NCI-H2029 treated with DMSO at 0.1 percent for 48 hours (cell line): ENCODE measurements around the gene PLPPR4.
"Not testable (repeated sequence)": the region's sequence is repeated elsewhere in the genome, so short reads cannot be mapped to it uniquely, and the experiment has no call there.

ENCODE experiments used
- DNase-seq: peaks from one replicate; lab custom pipeline; 2025; lab: John Stamatoyannopoulos, UW

Gene PLPPR4, protein sequence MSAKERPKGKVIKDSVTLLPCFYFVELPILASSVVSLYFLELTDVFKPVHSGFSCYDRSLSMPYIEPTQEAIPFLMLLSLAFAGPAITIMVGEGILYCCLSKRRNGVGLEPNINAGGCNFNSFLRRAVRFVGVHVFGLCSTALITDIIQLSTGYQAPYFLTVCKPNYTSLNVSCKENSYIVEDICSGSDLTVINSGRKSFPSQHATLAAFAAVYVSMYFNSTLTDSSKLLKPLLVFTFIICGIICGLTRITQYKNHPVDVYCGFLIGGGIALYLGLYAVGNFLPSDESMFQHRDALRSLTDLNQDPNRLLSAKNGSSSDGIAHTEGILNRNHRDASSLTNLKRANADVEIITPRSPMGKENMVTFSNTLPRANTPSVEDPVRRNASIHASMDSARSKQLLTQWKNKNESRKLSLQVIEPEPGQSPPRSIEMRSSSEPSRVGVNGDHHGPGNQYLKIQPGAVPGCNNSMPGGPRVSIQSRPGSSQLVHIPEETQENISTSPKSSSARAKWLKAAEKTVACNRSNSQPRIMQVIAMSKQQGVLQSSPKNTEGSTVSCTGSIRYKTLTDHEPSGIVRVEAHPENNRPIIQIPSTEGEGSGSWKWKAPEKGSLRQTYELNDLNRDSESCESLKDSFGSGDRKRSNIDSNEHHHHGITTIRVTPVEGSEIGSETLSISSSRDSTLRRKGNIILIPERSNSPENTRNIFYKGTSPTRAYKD

DNA sequence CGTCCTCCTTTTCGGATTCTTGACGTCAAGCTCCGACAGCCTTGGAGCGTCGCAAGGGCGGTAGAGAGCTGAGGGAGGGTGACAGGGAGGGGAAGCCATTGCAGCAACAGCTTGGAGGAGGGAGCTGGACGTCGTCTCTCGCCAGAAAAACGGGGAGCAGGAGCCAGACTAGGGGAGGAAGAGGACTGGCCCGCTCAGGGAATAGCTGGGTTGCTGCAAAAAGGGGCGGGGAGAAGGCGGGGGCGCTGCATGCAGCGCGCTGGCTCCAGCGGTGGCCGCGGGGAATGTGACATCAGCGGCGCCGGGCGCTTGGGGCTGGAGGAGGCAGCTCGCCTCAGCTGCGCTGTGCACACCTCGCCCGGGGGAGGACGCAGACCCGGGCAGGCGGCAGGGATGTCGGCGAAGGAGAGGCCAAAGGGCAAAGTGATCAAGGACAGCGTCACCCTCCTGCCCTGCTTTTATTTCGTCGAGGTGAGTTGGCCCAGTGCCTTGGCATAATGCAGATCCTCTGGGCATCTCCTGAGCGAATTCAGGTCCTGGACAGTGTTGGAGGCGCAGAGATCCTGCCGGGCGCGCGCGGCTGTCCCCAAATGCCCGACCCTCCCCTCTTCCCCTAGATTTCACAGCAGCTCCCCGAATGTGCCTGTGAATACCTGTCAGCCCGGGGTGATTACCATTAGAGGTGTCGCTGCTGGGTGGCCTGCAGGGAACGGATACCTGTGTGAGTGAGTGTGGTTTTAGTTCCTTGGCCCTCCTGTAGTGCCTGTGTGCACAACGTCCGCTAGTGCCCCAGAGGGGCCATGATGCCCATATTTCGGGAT is at the start of gene PLPPR4:
Gene PLPPR4, plus strand, starts transcription at position 292 of the 821 bp plus-strand sequence. Its CDS starts 102 bp downstream, at position 394.
- no peak for DNase-seq

- DNase-seq = no peak
Measured at GRCh38 chr1:99216956-99217355, 47.3 kb upstream of the PLPPR4 start.

DNA sequence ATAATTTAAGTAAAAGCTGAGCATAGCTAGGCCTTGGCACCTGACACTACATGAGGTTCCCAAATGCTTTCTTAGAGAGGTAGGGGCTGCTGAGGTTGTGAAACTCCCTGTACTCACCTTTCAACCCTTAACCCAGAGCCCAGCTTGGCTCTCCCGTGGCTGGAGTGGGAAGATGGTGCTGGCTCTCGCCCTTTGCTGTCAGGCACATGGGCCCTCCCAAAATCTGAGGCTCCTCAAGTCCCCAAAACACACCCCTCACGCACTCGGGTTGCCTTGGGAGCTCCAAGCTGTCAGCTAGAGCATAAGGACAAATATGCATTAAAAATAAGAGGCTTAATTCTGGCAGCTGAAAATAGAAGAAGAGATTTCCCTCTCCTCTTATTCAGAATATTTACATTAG is 46.7 kb upstream of the PLPPR4 start:
- no peak for DNase-seq

- no peak for DNase-seq
Measured at GRCh38 chr1:99218572-99218971, 45.7 kb upstream of the PLPPR4 start.

DNA sequence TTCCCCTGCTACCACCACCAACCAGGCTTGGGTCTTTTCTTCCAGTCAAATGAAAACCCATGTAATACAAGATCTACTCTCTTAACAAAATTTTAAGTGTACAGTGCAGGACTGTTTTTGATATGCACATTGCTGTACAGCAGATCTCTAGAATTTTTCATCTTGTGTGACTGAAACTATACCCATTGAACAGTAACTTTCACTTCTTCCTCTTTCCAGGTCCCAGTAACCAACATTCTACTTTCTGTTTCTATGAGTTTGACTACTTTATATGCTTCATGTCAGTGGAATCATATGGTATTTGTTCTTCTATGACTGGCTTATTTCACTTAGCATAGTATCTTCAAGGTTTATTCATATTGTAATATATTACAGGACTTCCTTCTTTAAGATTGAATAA is 45.3 kb upstream of the PLPPR4 start:
- no peak for DNase-seq

DNA sequence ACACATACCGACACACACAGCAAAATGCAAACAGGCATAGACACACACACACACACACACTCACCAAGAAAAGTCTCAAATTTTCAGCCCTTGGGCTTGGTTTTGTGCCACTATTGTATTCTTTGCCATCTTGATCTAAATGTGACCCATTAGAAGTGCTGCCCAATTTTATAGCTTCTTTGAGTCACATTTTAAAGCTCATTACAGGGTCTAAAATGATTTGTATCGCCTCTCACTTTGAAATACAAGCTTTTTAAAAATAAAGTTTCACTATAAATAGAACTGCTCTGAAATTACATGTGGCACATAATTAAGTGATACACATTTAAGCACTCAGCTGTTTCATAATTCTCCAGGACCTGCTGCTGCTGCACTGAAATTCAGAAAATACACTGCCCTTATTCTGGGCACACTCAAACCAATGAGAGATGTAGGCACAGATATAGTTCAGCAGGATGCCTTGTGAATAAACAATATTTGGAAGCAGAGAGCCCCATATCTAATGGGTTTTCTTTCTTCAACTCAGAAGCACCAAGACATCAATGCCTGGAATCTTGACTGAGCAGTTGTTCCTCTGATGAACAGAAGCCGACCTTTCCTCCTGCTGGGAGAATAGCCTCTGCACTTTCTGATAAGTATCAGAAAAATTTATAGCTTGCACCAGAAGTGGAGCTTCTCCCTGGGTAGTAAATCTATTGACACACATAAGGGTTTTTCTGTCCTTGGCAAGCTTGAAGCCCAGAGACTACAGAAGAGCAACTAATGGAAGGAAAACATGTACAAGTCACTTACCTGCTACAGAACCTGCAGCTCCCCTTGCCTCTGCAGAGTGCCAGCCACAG is 37.0 kb upstream of the PLPPR4 start:
- no peak for DNase-seq

DNA sequence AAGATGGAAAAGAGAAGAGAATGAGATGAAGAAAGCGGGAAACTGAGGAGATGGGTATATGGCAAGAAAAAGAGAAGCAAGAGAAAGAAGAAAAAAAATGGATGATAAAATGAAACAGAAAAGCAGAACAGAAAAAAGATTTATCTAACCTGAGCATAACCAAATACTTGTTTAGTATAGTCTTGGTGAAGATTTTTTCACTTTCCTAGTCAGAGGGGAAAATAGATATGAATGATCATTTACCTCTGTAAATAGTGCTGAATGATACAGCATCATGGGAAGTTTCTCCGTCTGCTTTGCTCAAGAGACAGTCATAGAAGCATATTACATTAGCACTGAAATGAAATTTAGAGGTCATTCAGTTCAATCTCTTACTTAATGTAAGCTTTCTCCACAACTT is 36.1 kb upstream of the PLPPR4 start:
- no peak for DNase-seq

DNA sequence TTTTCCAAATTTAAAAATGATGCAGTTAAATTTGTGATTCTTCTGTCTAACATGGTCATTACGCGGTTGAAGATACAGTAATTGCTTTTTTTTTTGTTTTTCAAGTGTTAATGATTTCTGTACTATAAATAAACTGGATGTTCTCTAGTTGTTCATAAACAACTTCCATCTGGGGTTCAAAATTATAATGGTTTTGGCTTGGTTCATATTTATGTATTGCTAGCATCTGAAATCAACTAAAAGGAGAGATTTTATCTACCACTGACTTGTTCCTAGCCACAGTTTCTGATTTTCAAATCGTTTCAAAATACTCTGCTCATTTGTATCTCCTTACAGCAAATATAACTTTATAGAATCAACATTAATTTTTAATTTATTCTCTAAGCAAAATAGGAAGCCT is 35.2 kb upstream of the PLPPR4 start:
- DNase-seq = no peak

- no peak for DNase-seq
Measured at GRCh38 chr1:99230695-99231094, 33.6 kb upstream of the PLPPR4 start.

DNA sequence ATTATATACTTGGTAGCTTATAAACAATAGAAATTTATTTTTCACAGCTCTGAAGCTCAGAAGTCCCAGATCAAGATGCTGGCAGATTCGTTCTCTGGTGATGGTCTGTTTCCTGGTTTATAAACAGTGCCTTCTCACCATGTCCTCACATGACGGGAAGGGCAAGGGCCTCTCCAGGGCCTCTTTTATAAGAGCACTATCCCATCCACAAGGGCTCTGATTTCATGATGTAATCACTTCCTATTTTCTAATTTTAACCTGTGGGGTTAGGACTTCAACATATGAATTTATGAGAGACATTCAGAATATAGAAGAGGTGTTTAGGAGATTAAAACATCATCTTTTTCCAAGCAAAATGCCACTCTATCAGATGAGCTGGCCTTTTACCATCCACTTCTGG is 32.1 kb upstream of the PLPPR4 start:
- DNase-seq = no peak

DNA sequence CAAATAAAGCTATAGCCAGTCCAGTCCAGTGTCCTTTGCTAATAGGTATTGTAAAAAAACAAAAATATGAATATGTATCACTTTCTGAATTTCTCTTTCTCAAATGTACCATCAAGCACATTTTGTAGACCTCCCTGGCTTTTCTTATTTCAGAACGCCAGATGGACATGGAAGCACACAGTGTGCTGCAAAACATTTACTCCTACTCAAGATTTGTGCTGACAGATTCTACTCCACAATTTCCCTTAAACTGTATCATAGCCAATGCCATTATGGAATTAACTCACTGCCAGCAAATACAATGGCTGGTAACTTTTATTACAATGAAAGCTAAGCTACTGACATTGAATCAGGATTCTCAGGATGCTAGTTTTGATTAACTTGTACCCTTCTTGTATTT is 30.8 kb upstream of the PLPPR4 start:
- DNase-seq = no peak

GRCh38 chr1:99236756-99237155 is 27.5 kb upstream of the PLPPR4 start:
- no peak for DNase-seq

GRCh38 chr1:99239690-99240089 is 24.6 kb upstream of the PLPPR4 start:
- DNase-seq = no peak

GRCh38 chr1:99240621-99241020 is 23.7 kb upstream of the PLPPR4 start:
- no peak for DNase-seq

GRCh38 chr1:99246152-99246551 is 18.1 kb upstream of the PLPPR4 start:
- no peak for DNase-seq

DNA sequence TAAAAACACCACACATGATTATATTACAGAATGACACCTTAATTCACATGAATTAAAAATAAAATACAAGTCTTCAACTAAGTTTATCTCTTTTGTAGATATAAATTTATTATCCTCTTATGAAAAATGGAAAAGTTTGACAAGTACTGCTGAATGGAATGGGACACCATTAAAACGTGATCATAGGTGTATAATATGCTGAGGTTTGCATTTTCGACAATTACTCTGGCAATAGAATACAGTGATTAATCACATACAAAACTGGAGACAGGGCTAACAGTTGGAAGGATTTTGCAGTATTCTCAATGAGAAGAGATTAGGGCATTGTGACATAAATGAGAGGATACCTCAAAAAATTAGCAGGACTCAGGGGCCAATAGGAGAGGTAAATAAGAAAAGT is 17.1 kb upstream of the PLPPR4 start:
- no peak for DNase-seq

- DNase-seq = no peak
Measured at GRCh38 chr1:99250728-99251127, 13.6 kb upstream of the PLPPR4 start.

DNA sequence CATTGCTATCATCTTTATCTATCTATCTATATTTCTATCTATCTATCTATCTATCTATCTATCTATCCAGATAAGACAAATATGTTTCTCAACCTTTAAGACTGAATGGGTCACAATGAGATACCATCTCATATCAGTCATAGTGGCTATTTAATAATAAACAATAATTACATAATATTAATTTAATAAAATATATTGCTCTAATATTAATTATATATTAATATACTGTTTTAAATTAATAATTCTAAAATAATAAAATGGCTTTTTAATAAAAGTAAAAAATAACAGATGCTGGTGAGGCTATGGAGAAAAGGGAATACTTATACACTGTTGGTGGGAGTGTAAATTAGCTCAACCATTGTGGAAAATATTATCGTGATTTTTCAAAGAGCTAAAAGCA is 13.0 kb upstream of the PLPPR4 start:
- DNase-seq = no peak

DNA sequence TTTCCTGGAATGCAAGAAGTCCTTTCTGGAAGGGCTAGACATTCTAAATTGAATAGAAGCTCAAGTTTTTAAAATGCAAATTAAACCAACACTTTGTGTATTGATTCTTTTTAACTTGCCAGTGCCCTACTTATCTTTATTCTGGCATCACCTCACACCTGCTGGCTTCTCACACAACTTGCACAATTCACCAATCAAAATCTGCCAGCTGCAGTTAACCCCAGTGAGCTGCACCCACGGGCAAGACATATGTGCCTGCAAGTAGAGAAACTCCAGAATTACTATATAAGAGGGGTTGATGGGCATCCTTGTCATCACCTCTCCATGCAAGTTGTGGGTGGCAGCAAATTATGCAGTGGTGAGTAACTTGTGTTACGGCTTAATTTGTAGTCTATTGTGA is 11.7 kb upstream of the PLPPR4 start:
- DNase-seq = no peak

DNA sequence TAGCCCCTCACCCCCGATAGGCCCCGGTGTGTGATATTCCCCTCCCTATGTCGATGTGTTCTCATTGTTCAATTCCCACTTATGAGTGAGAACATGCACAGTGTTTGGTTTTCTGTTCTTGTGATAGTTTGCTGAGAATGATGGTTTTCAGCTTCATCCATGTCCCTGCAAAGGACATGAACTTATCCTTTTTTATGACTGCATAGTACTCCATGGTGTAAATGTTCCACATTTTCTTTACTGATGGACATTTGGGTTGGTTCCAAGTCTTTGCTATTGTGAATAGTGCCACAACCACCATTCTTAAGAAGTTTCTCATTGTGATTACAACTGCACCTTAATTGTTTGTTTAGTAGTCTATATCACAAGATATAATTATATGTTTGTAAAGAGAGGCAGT is 3.9 kb upstream of the PLPPR4 start:
- not testable (repeated sequence) for DNase-seq

GRCh38 chr1:99265124-99265523 is 832 bp downstream of the PLPPR4 start:
- DNase-seq = no peak

- DNase-seq = no peak
Measured at GRCh38 chr1:99266726-99267125, 2.4 kb downstream of the PLPPR4 start.
